Endodermal cell (in vitro differentiated cells): Measurements from ENCODE around the gene HDLBP. TPM values are rescaled to one million over a fixed set of nuclear protein-coding genes. Genes with fewer than 3 reads are reported as not detected.

Experiments used
- DNase-seq: peaks from one replicate; pipeline ENCODE4 v3.0.0-alpha.2; 2017
- H3K27ac ChIP-seq: 2 replicates; pipeline ENCODE4 v1.5.1; 2013; ENCODE audit warnings: mild to moderate bottlenecking, low read depth, low read length, moderate library complexity
- H3K27me3 ChIP-seq: 2 replicates; pipeline ENCODE4 v1.6.1; 2013; ENCODE audit warnings: mild to moderate bottlenecking, low read length, moderate library complexity; ENCODE audit not compliant: insufficient read depth, control insufficient read depth, poor library complexity, severe bottlenecking
- H3K36me3 ChIP-seq: 2 replicates; pipeline ENCODE4 v1.7.0; 2013; ENCODE audit warnings: mild to moderate bottlenecking, low read length, moderate library complexity; ENCODE audit not compliant: control insufficient read depth, insufficient read depth
- H3K4me1 ChIP-seq: one replicate; pipeline ENCODE4 v1.7.0; 2013; ENCODE audit warnings: low read length; ENCODE audit not compliant: control insufficient read depth, insufficient read depth
- H3K4me3 ChIP-seq: 2 replicates; pipeline ENCODE4 v1.5.1; 2013; ENCODE audit warnings: mild to moderate bottlenecking, low read length, moderate library complexity
- H3K9ac ChIP-seq: 2 replicates; pipeline ENCODE4 v1.6.1; 2013; ENCODE audit warnings: mild to moderate bottlenecking, low read length, moderate library complexity; ENCODE audit not compliant: poor library complexity, severe bottlenecking; ENCODE audit errors: extremely low read depth
- H3K9me3 ChIP-seq: 2 replicates; pipeline ENCODE4 v1.6.1; 2013; ENCODE audit warnings: mild to moderate bottlenecking, low read length, moderate library complexity; ENCODE audit not compliant: control insufficient read depth
- H3K27ac Mint-ChIP-seq: 2 replicates; pipeline ENCODE4 v1.8.0; 2020; ENCODE audit warnings: mixed read lengths
- H3K27me3 Mint-ChIP-seq: 2 replicates; pipeline ENCODE4 v1.8.0; 2021; ENCODE audit warnings: mild to moderate bottlenecking, mixed read lengths; ENCODE audit not compliant: insufficient read depth
- H3K36me3 Mint-ChIP-seq: 2 replicates; pipeline ENCODE4 v1.8.0; 2020; ENCODE audit warnings: low read depth, mixed read lengths
- H3K4me1 Mint-ChIP-seq: 2 replicates; pipeline ENCODE4 v1.8.0; 2020; ENCODE audit warnings: mixed read lengths
- H3K4me3 Mint-ChIP-seq: 2 replicates; pipeline ENCODE4 v1.8.0; 2020; ENCODE audit warnings: mild to moderate bottlenecking, moderate library complexity, mixed read lengths
- H3K9me3 Mint-ChIP-seq: 2 replicates; pipeline ENCODE4 v1.8.0; 2020; ENCODE audit warnings: mild to moderate bottlenecking, mixed read lengths
- WGBS, 2 experiments: methylation state at CpG; one replicate each; pipeline versions ENCODE4 v1.1.5 to v1.1.7; 2013; ENCODE audit warnings: missing lambda C conversion rate in 2 of 2, mixed read lengths in 1 of 2; ENCODE audit not compliant: insufficient coverage in 1 of 2, insufficient read length in 1 of 2; 5-methylcytosine and 5-hydroxymethylcytosine counted together
- total RNA-seq, 2 donors: library from RNA; stranded (reverse); fragmentation: NEBNext Ultra II Directional in 1 of 2; extraction: Animal tissue kit (Norgen Biotek cat#: 25700) in 1 of 2; gene quantifications; 2 replicates in 1 of 2; 3 replicates in 1 of 2; pipeline ENCODE4 v1.2.1, GENCODE V29; 2021
- TF ChIP-seq, protein P1 (sequence below): fragments of 200-600 bp; sonication (generic); conservative IDR thresholded peaks from 2 replicates; pipeline ENCODE4 v1.5.0; 2021; ENCODE audit warnings: antibody characterized with exemption, mild to moderate bottlenecking

Gene HDLBP
- total RNA-seq, 2 donors from 2014 or later: 344 to 374 TPM

DNA sequence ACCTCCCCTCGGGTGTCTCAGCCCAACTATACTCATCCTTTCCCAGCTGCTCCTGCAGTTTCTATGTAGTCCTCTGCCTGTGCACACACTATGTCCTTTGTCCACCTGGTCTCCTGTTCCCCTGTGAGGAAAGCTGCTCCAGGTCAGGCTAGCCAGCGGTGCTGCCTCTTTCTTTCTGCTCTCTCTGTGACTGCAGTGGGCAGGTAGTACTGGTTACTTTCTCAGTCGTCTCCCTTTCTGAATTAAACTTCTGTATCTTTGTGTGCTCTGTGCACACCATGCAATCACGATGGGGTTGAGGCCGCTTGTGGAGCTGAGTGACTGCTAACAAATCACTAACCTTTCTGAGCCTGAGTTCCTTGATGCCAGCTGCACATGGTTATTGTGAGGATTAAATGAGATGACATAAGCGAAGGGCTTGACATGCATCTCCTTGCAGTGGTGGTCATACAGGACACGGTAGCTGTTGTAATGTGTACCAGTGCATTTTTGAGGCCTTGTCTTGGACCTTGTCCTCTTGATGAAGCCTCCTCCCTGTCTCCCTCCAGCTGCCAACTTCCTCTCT, 44.1 kb upstream of the HDLBP start:
- no peak for DNase-seq
- Histone ChIP-seq H3K9ac (no peak overlapping the region), H3K4me1 (peaks cover 5% of the 10 kb centered on the region), H3K27ac (no peak overlapping the region), H3K4me3 (no peak overlapping the region), H3K36me3 (peaks cover 10% of the 10 kb centered on the region), H3K9me3 (no peaks in the 10 kb centered on the region), H3K27me3 (no peaks in the 10 kb centered on the region)
- H3K27me3 Mint-ChIP-seq: no peaks in the 10 kb centered on the region
- no peak overlapping the region for H3K4me3 Mint-ChIP-seq
- H3K27ac Mint-ChIP-seq: peak overlapping the region; percentile 26
- H3K9me3 Mint-ChIP-seq: no peaks in the 10 kb centered on the region
- WGBS, 2 experiments: 94 to 96% methylated on average over 7 of the region's 7 CpGs
- TF ChIP-seq, protein P1, sequence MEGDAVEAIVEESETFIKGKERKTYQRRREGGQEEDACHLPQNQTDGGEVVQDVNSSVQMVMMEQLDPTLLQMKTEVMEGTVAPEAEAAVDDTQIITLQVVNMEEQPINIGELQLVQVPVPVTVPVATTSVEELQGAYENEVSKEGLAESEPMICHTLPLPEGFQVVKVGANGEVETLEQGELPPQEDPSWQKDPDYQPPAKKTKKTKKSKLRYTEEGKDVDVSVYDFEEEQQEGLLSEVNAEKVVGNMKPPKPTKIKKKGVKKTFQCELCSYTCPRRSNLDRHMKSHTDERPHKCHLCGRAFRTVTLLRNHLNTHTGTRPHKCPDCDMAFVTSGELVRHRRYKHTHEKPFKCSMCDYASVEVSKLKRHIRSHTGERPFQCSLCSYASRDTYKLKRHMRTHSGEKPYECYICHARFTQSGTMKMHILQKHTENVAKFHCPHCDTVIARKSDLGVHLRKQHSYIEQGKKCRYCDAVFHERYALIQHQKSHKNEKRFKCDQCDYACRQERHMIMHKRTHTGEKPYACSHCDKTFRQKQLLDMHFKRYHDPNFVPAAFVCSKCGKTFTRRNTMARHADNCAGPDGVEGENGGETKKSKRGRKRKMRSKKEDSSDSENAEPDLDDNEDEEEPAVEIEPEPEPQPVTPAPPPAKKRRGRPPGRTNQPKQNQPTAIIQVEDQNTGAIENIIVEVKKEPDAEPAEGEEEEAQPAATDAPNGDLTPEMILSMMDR: no peak
- peaks cover 23% of the 10 kb centered on the region for H3K4me1 Mint-ChIP-seq
- peaks cover 8% of the 10 kb centered on the region for H3K36me3 Mint-ChIP-seq

- H3K27me3 ChIP-seq: no peaks in the 10 kb centered on the region
- Mint-ChIP-seq H3K4me3 (no peak overlapping the region), H3K4me1 (peaks cover 30% of the 10 kb centered on the region), H3K27me3 (no peaks in the 10 kb centered on the region), H3K36me3 (peaks cover 11% of the 10 kb centered on the region), H3K9me3 (no peaks in the 10 kb centered on the region), H3K27ac (no peak overlapping the region)
- 94 to 96% methylated on average over 3 to 5 of the region's 5 CpGs for WGBS, 2 experiments
- H3K4me1 ChIP-seq: peaks cover 11% of the 10 kb centered on the region
- no peak overlapping the region for H3K27ac ChIP-seq
- peaks cover 13% of the 10 kb centered on the region for H3K36me3 ChIP-seq
- no peak overlapping the region for H3K9ac ChIP-seq
- DNase-seq: no peak
- no peak overlapping the region for H3K4me3 ChIP-seq
- TF ChIP-seq, protein P1: no peak
- H3K9me3 ChIP-seq: no peaks in the 10 kb centered on the region
Observed at GRCh38 chr2:241358470-241358869, 43.0 kb upstream of the HDLBP start.

DNA sequence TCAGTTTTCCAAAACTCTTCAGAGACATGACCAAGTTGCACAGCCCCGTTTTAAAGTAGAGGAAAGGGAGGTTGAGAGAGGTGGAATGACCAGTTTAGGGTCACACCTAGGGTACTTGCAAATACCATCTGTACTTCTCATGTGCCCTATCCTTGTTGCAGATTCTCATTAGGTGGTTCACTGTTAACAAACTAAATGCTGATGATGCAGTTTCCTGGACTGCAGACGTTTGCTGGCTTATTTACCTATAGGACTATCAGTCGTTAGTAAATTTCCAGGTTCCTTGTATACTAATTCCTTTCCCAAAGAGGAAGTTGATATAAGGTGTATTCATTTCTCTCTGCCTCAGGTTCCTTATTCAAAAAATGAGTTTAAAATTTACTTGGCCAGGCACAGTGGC, 42.1 kb upstream of the HDLBP start:
- no peak for DNase-seq
- H3K4me3 Mint-ChIP-seq: peak overlapping the region; percentile 72
- peak overlapping the region; percentile 71 for H3K9ac ChIP-seq
- H3K36me3 Mint-ChIP-seq: peaks cover 17% of the 10 kb centered on the region
- H3K36me3 ChIP-seq: peaks cover 22% of the 10 kb centered on the region
- no peak overlapping the region for H3K27ac Mint-ChIP-seq
- H3K9me3 Mint-ChIP-seq: no peaks in the 10 kb centered on the region
- no peaks in the 10 kb centered on the region for H3K9me3 ChIP-seq
- peaks cover 11% of the 10 kb centered on the region for H3K4me1 ChIP-seq
- TF ChIP-seq, protein P1: no peak
- H3K27me3 Mint-ChIP-seq: no peaks in the 10 kb centered on the region
- H3K27ac ChIP-seq: no peak overlapping the region
- H3K27me3 ChIP-seq: no peaks in the 10 kb centered on the region
- H3K4me3 ChIP-seq: peak overlapping the region; percentile 94
- H3K4me1 Mint-ChIP-seq: peaks cover 30% of the 10 kb centered on the region
- 80 to 86% methylated on average over 2 to 3 of the region's 3 CpGs for WGBS, 2 experiments
